Stomach smooth muscle (tissue), 2 donors: ENCODE data around the gene ARHGAP40.

ENCODE experiments used
- H3K27ac ChIP-seq: one replicate; pipeline ENCODE4 v1.7.0; 2013; ENCODE audit warnings: mild to moderate bottlenecking, low read length, inconsistent platforms
- H3K27me3 ChIP-seq, 2 donors: one replicate each; pipeline ENCODE4 v1.7.0; 2013; ENCODE audit warnings: low read length in 2 of 2; ENCODE audit not compliant: insufficient read depth in 2 of 2, control insufficient read depth in 1 of 2
- H3K36me3 ChIP-seq, 2 donors: one replicate each; pipeline ENCODE4 v1.7.0; 2013; ENCODE audit warnings: low read length in 2 of 2; ENCODE audit not compliant: control insufficient read depth in 2 of 2, insufficient read depth in 2 of 2
- H3K4me1 ChIP-seq: one replicate; pipeline ENCODE4 v1.7.0; 2013; ENCODE audit warnings: low read length; ENCODE audit not compliant: control insufficient read depth, insufficient read depth
- H3K4me3 ChIP-seq, 2 donors: one replicate each; pipeline ENCODE4 v1.7.0; 2013; ENCODE audit warnings: low read length in 2 of 2
- H3K9ac ChIP-seq, 2 donors: one replicate each; pipeline ENCODE4 v1.7.0; 2013; ENCODE audit warnings: low read length in 2 of 2, mild to moderate bottlenecking in 1 of 2
- H3K9me3 ChIP-seq, 2 donors: one replicate each; pipeline ENCODE4 v1.7.0; 2013; ENCODE audit warnings: low read length in 2 of 2; ENCODE audit not compliant: control insufficient read depth in 2 of 2
- donor health status: healthy.
- donor health status: Pancreatic carcinoma.

Gene ARHGAP40

DNA sequence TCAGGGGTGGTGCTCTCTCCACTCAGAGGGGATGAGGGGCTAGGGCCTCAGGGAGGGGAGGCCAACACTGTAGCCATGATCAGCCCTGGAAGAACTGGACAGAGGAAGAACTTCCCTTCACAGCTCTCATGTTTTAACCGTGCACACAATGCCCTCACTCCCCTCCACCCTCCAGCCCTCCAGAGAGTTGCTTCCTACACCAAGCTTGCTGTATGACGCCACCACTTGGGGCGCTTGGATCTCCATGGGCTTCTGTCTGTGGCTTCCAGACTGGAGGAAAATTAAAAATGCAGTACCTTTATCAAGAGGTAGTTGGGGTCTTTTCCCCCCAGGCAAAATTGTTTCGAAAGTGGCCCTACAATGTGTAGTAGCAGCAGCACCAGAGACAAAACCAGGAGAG lies 48.4 kb downstream of the ARHGAP40 start:
- Histone ChIP-seq H3K27me3 (peaks cover 39 to 51% of the 10 kb centered on the region in 2 donors), H3K9me3 (no peaks in the 10 kb centered on the region), H3K4me1 (peaks cover 7% of the 10 kb centered on the region), H3K36me3 (no peaks in the 10 kb centered on the region), H3K27ac (no peak overlapping the region), H3K4me3 (no peak overlapping the region), H3K9ac (no peak overlapping the region)

DNA sequence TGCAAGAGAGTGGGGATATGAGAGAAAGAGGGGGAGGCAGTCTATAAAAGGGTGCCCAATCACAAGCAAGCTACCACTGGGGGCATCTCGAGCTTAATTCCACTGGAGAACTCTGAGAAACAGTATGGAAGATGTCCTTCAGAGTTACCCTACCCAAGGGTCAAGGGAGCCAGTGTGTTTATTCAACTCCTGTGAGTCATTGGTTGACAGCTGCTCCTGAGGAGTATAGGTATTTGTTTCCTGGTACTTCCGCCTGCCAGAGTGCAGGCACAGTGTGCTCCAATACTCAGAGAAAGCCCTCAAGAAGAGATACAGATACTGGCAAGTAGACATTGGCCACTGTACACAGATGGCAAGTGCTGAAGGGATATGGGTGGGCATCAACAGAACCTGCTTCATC lies 49.5 kb downstream of the ARHGAP40 start:
- Histone ChIP-seq H3K4me3 (no peak overlapping the region), H3K9ac (no peak overlapping the region), H3K9me3 (no peaks in the 10 kb centered on the region), H3K36me3 (no peaks in the 10 kb centered on the region), H3K4me1 (peaks cover 4% of the 10 kb centered on the region), H3K27ac (no peak overlapping the region), H3K27me3 (peaks cover 27 to 44% of the 10 kb centered on the region in 2 donors)

DNA sequence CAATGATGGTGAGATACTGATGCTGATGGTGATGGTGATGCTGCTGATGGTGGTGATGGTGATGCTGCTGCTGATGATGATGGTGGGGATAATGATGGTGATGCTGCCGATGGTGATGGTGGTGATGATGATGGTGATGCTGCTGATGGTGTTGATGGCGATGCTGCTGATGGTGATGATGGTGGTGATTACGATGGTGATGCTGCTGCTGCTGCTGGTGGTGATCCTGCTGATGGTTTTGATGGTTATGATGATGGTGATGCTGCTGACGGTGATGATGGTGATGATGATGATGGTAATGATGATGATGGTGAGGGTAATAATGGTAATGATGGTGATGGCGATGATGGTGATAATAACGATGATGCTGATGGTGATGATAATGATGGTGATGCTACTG lies 50.0 kb downstream of the ARHGAP40 start:
- H3K27ac ChIP-seq, result no peak overlapping the region
- H3K36me3 ChIP-seq, result no peaks in the 10 kb centered on the region
- H3K9ac ChIP-seq, result no peak overlapping the region
- peaks cover 23 to 44% of the 10 kb centered on the region in 2 donors for H3K27me3 ChIP-seq
- H3K4me1 ChIP-seq, result peaks cover 1% of the 10 kb centered on the region
- H3K9me3 ChIP-seq, result no peaks in the 10 kb centered on the region
- no peak overlapping the region for H3K4me3 ChIP-seq

DNA sequence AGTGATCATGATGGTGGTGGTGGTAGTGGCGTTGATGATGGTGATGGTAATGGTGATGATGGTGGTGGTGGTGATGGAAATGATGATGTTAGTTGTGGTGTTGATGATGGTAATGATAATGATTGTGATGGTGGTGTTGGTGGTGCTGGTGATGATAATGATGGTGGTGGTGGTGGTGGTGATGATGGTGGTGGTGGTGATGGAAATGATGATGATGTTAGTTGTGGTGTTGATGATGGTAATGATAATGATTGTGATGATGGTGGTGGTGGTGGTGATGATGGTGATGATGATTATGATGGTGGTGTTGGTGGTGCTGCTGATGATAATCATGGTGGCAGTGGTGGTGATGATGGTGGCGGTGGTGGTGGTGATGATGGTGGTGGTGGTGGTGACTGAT lies 51.4 kb downstream of the ARHGAP40 start:
- Histone ChIP-seq H3K27ac (no peak overlapping the region), H3K9me3 (no peaks in the 10 kb centered on the region), H3K9ac (no peak overlapping the region), H3K36me3 (no peaks in the 10 kb centered on the region), H3K27me3 (peaks cover 16 to 42% of the 10 kb centered on the region in 2 donors), H3K4me3 (no peak overlapping the region), H3K4me1 (no peaks in the 10 kb centered on the region)

DNA sequence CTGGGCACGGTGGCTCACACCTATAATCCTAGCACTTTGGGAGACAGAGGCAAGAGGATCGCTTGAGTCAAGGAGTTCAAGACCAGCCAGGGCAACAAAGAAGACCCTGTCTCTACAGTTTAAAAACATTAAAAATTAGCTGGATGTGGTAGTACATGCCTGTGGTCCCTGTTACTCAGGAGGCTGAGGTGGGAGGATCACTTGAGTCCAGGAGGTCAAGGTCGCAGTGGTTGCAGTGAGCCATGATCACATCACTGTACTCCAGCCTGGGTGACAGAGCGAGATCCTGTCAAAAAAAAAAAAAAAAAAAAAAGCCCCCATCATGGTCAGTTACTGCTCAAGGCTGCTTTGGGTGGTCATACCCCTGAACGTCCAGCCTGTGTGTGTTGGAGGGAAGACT lies 55.8 kb downstream of the ARHGAP40 start:
- Histone ChIP-seq H3K9me3 (peaks cover 0 to 3% of the 10 kb centered on the region in 2 donors), H3K4me3 (no peak overlapping the region), H3K27me3 (peaks cover 4 to 25% of the 10 kb centered on the region in 2 donors), H3K27ac (no peak overlapping the region), H3K36me3 (no peaks in the 10 kb centered on the region), H3K9ac (no peak overlapping the region), H3K4me1 (no peaks in the 10 kb centered on the region)

DNA sequence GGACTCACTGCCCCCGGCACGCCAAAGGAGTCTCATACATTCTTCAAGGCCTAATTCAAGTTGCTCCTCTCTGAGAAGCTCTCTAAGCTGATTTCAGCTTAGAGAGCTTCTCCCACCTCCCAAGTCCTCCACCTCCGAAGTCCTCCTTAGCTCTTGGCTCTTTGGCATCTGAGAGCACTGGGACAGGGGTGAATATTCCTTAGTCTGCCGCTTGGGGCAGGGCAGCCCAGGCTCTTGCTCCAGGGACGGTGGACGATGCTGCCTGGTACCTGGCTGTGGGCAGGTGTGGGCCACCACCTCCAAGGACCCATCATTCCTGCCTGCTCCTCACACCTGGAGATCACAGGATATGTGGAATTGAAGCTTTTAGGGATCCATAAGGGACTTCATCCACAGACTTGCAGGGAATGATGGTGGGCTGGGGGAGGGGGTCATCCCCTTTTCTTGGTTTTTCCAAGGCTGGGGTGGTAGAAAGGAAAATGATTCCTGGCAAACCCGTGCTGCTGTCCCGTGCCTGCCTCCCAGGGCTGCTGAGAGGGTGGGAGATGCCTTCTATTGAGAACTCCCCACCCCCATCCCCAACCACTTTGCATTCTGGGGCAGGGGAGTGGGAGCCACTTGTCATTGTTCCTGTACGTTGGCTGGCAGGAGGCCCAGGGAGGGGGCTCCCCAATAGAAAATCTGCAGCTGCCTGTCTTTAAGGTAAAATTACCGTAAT lies 57.4 kb downstream of the ARHGAP40 start:
- H3K4me1 ChIP-seq, result no peaks in the 10 kb centered on the region
- no peak overlapping the region for H3K4me3 ChIP-seq
- peaks cover 8 to 32% of the 10 kb centered on the region in 2 donors for H3K27me3 ChIP-seq
- no peaks in the 10 kb centered on the region for H3K36me3 ChIP-seq
- peaks cover 0 to 5% of the 10 kb centered on the region in 2 donors for H3K9me3 ChIP-seq
- H3K27ac ChIP-seq, result no peak overlapping the region
- H3K9ac ChIP-seq, result no peak overlapping the region

DNA sequence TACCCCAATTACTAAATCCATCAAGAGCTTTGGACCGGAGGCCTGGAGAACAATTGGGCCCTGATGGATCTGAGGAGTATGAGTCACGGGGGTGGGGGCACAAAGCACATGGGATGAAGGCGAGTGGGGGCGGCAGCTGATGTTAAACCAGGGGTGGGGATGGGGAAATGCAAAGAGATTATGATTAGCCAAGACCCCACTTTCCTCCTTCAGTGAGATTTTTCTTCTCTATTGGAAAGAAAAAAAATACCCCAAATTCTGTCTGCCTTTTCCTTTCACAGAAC lies 57.9 kb downstream of the ARHGAP40 start:
- Histone ChIP-seq H3K36me3 (no peaks in the 10 kb centered on the region), H3K27ac (no peak overlapping the region), H3K4me3 (no peak overlapping the region), H3K4me1 (no peaks in the 10 kb centered on the region), H3K9me3 (peaks cover 5 to 9% of the 10 kb centered on the region in 2 donors), H3K9ac (no peak overlapping the region), H3K27me3 (peaks cover 13 to 34% of the 10 kb centered on the region in 2 donors)

DNA sequence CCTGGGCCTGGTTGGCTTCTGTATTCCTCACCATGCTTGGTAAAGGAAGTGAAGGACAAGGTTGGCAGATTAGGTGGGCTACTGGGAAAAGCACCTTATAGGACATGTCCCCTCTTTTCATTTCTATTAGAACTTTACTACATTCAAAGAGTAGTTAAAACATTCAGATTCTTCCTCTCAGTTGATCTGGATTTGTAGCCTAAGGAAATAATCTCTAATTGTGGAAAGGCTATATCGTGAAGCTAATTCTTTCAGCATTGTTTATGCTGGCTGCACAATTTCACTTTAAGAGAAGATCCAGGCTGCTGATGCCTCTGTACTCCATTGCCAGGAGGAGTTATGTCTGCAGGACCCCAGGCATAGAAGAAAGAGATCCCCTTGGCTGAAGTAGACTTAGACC lies 58.8 kb downstream of the ARHGAP40 start:
- H3K4me3 ChIP-seq, result no peak overlapping the region
- peaks cover 5 to 9% of the 10 kb centered on the region in 2 donors for H3K9me3 ChIP-seq
- no peaks in the 10 kb centered on the region for H3K4me1 ChIP-seq
- no peak overlapping the region for H3K9ac ChIP-seq
- no peak overlapping the region for H3K27ac ChIP-seq
- H3K27me3 ChIP-seq, result peaks cover 13 to 33% of the 10 kb centered on the region in 2 donors
- H3K36me3 ChIP-seq, result no peaks in the 10 kb centered on the region

DNA sequence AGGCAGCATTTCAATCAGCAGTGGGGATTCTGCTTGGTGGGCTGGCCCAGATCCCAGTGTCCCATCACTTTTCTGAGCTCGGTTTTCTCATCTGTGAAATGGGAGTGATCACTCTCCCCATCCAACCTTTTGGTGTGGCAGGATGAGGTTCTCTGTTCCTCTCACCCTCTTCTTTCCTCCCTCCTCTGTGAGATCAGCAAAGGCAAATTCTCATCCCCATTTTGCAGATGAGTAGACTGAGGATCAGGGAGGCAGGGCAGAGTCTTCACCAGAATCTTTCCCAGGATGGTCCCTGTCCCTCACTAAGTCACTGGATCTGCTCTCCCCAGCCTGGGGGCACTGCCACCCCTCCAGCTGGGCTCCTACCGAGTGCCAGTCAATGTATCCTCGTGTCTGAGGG lies 62.1 kb downstream of the ARHGAP40 start:
- no peak overlapping the region for H3K4me3 ChIP-seq
- peaks cover 5 to 9% of the 10 kb centered on the region in 2 donors for H3K9me3 ChIP-seq
- H3K36me3 ChIP-seq, result no peaks in the 10 kb centered on the region
- no peaks in the 10 kb centered on the region for H3K4me1 ChIP-seq
- H3K9ac ChIP-seq, result no peak overlapping the region
- H3K27ac ChIP-seq, result no peak overlapping the region
- H3K27me3 ChIP-seq, result peaks cover 15 to 26% of the 10 kb centered on the region in 2 donors

DNA sequence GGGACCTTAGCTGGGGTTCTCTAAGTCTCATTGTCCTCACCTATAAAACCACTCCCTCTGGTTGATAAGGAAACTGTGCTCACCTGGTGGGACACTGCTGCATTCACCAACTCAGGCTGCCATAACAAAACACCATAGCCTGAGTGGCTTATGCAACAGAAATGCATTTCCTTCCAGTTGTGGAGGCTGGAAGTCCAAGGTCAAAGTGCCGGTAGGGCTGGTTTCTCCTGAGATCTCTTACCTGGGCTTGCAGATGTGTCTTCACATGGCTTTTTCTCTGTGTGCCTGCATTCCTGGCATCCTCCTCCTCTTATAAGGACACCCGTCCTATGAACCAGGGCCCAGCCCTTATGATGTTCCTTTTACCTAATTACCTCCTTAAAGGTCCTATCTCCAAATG lies 62.7 kb downstream of the ARHGAP40 start:
- Histone ChIP-seq H3K4me1 (no peaks in the 10 kb centered on the region), H3K27me3 (peaks cover 15 to 26% of the 10 kb centered on the region in 2 donors), H3K27ac (no peak overlapping the region), H3K4me3 (no peak overlapping the region), H3K9ac (no peak overlapping the region), H3K9me3 (peaks cover 5 to 7% of the 10 kb centered on the region in 2 donors), H3K36me3 (no peaks in the 10 kb centered on the region)

DNA sequence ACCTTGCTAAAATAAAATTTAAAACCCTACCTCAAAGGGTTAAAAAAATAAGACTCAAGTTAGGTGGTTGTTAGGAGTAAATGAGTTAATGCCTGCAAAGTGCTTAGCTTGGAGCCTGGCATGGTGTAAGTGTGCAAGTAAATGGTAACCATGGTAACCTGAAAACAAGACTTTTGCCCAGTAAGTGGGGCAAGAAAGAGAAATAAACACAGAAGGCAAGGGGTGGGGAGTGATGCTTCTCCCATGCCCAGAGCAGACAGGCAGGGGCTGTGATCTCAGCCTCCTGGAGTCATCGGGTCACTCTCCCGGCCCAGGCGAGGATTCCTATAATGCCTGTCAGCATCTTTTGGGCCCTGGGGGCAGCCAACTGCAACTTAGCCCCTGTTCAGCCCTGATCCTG lies 63.5 kb downstream of the ARHGAP40 start:
- peaks cover 5 to 7% of the 10 kb centered on the region in 2 donors for H3K9me3 ChIP-seq
- no peaks in the 10 kb centered on the region for H3K4me1 ChIP-seq
- H3K27me3 ChIP-seq, result peaks cover 15 to 26% of the 10 kb centered on the region in 2 donors
- H3K9ac ChIP-seq, result no peak overlapping the region
- H3K4me3 ChIP-seq, result no peak overlapping the region
- no peaks in the 10 kb centered on the region for H3K36me3 ChIP-seq
- no peak overlapping the region for H3K27ac ChIP-seq
